ENCODE data around the gene ADAMTS14.

ADAMTS14 gene

GRCh38 chr10:70784471-70784870 lies 112.2 kb downstream of the ADAMTS14 start:
- TF ChIP-seq POLR2A (IDR thresholded peaks at IDR 0.05; ENCODE audit: extremely low read depth, insufficient read length) (no peak), MYC (IDR thresholded peaks at IDR 0.05; ENCODE audit: low read depth, low read length) (no peak), MAX (IDR thresholded peaks at IDR 0.05; ENCODE audit: low read depth, low read length) (no peak), CTCF (IDR thresholded peaks at IDR 0.05; ENCODE audit: low read depth, low read length) (no peak)
- H3K4me3 ChIP-seq (ENCODE audit: low read depth, low read length): no peak overlapping the region
- no peak for DNase-seq (ENCODE audit: low read depth)

GRCh38 chr10:70785190-70785589 lies 112.9 kb downstream of the ADAMTS14 start, which contains the start of gene TBATA:
Gene TBATA, minus strand, starts transcription at chr10:70785377. Its CDS starts 1,998 bp downstream, at chr10:70783379.
- DNase-seq (ENCODE audit: low read depth): peak; percentile 34
- no peak for TF ChIP-seq CTCF (IDR thresholded peaks at IDR 0.05; ENCODE audit: low read depth, low read length)
- TF ChIP-seq MAX (IDR thresholded peaks at IDR 0.05; ENCODE audit: low read depth, low read length): no peak
- no peak for TF ChIP-seq POLR2A (IDR thresholded peaks at IDR 0.05; ENCODE audit: extremely low read depth, insufficient read length)
- TF ChIP-seq MYC (IDR thresholded peaks at IDR 0.05; ENCODE audit: low read depth, low read length): no peak
- H3K4me3 ChIP-seq (ENCODE audit: low read depth, low read length): no peak within 1 kb of the TSS

GRCh38 chr10:70786799-70787415 lies 114.6 kb downstream of the ADAMTS14 start:
- DNase-seq (ENCODE audit: low read depth): no peak
- H3K4me3 ChIP-seq (ENCODE audit: low read depth, low read length): no peak overlapping the region
- TF ChIP-seq CTCF (IDR thresholded peaks at IDR 0.05; ENCODE audit: low read depth, low read length) (no peak), POLR2A (IDR thresholded peaks at IDR 0.05; ENCODE audit: extremely low read depth, insufficient read length) (no peak), MYC (IDR thresholded peaks at IDR 0.05; ENCODE audit: low read depth, low read length) (no peak), MAX (IDR thresholded peaks at IDR 0.05; ENCODE audit: low read depth, low read length) (no peak)

GRCh38 chr10:70791386-70792039 lies 119.2 kb downstream of the ADAMTS14 start:
- TF ChIP-seq CTCF (IDR thresholded peaks at IDR 0.05; ENCODE audit: low read depth, low read length) (no peak), MYC (IDR thresholded peaks at IDR 0.05; ENCODE audit: low read depth, low read length) (no peak), POLR2A (IDR thresholded peaks at IDR 0.05; ENCODE audit: extremely low read depth, insufficient read length) (no peak), MAX (IDR thresholded peaks at IDR 0.05; ENCODE audit: low read depth, low read length) (no peak)
- no peak overlapping the region for H3K4me3 ChIP-seq (ENCODE audit: low read depth, low read length)
- DNase-seq (ENCODE audit: low read depth): peak; percentile 11

GRCh38 chr10:70795613-70796012 lies 123.3 kb downstream of the ADAMTS14 start:
- DNase-seq (ENCODE audit: low read depth): no peak
- H3K4me3 ChIP-seq (ENCODE audit: low read depth, low read length): no peak overlapping the region
- TF ChIP-seq POLR2A (IDR thresholded peaks at IDR 0.05; ENCODE audit: extremely low read depth, insufficient read length) (no peak), CTCF (IDR thresholded peaks at IDR 0.05; ENCODE audit: low read depth, low read length) (no peak), MYC (IDR thresholded peaks at IDR 0.05; ENCODE audit: low read depth, low read length) (no peak), MAX (IDR thresholded peaks at IDR 0.05; ENCODE audit: low read depth, low read length) (no peak)

All from NB4 (cell line).